ENCODE results near the gene RBM20. TPM values are rescaled to one million over a fixed set of nuclear protein-coding genes. Genes with fewer than 3 reads are reported as not detected.

Gene RBM20
- total RNA-seq, 1 experiment from 2014 or later: 0.17 TPM

DNA sequence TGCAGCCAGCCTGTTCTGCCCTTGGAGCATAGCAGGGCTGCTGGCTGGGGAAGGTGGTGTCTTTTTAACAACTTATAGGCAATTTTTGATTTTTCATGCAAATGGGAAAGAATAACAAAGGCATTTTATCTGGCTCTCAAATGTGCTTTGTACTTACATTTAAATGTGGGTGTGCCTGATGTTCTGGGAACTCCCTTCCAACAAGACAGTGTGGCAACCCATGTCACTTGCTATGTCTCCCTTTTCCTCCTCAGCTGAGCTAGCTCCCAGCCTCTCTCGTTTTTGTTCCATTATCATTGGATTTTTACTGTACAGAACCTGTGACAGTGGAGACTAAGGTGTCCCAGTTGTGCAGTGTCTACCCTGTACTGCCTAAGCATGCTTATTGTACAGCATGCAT lies 134.1 kb downstream of the RBM20 start:
- H3K18ac ChIP-seq (ENCODE audit: insufficient read length, low read depth, low read length): no peak overlapping the region
- H3T11ph ChIP-seq (ENCODE audit: low read length): no peak overlapping the region
- no peak overlapping the region for H3K14ac ChIP-seq (ENCODE audit: insufficient read depth, low read length)
- Mint-ChIP-seq H3K27ac (no peak overlapping the region), H3K4me1 (no peaks in the 10 kb centered on the region), H3K36me3 (ENCODE audit: insufficient read depth in 1 of 3, low read depth in 3 of 3) (no peaks in the 10 kb centered on the region), H3K9me3 (no peaks in the 10 kb centered on the region), H3K27me3 (ENCODE audit: low read depth) (peaks cover 2% of the 10 kb centered on the region), H3K4me3 (no peak overlapping the region)
- H3K9me3 ChIP-seq (ENCODE audit: control insufficient read depth, low read depth, low read length): no peaks in the 10 kb centered on the region
- no peak overlapping the region for H2BK120ac ChIP-seq (ENCODE audit: low read depth, low read length, poor library complexity, severe bottlenecking)
- H4K91ac ChIP-seq (ENCODE audit: insufficient read length, low read depth, low read length): no peak overlapping the region
- no peaks in the 10 kb centered on the region for H3K23me2 ChIP-seq (ENCODE audit: insufficient read length, low read depth, low read length, poor library complexity, severe bottlenecking)
- no peak overlapping the region for H3K23ac ChIP-seq (ENCODE audit: insufficient read length, low read depth, low read length)
- no peak overlapping the region for H2BK15ac ChIP-seq (ENCODE audit: low read depth, low read length)
- no peak for DNase-seq
- H3K9ac ChIP-seq (ENCODE audit: extremely low read depth, insufficient read length, low read length): no peak overlapping the region
- H3K27ac ChIP-seq (ENCODE audit: insufficient read length, low read depth, low read length): no peak overlapping the region
- H3K27me3 ChIP-seq (ENCODE audit: insufficient read depth, low read length): no peaks in the 10 kb centered on the region
- H2BK5ac ChIP-seq (ENCODE audit: insufficient read length, low read length): no peak overlapping the region
- H4K8ac ChIP-seq (replicated peaks; ENCODE audit: insufficient read length, low read depth, low read length): no peak overlapping the region
- no peaks in the 10 kb centered on the region for H3K79me2 ChIP-seq (ENCODE audit: insufficient read depth, low read length)
- H2AFZ ChIP-seq (ENCODE audit: low read length): no peak overlapping the region
- H3K56ac ChIP-seq (ENCODE audit: insufficient read length, low read depth, low read length): no peak overlapping the region
- H2AK5ac ChIP-seq (ENCODE audit: insufficient read length, low read length): no peak overlapping the region
- H3K4me1 ChIP-seq (ENCODE audit: insufficient read depth, low read length): no peaks in the 10 kb centered on the region
- WGBS (ENCODE audit: extremely low coverage, insufficient read length, low lambda C conversion rate): no CpG with 5 or more reads among the region's 1 CpG
- TF ChIP-seq, protein P1, sequence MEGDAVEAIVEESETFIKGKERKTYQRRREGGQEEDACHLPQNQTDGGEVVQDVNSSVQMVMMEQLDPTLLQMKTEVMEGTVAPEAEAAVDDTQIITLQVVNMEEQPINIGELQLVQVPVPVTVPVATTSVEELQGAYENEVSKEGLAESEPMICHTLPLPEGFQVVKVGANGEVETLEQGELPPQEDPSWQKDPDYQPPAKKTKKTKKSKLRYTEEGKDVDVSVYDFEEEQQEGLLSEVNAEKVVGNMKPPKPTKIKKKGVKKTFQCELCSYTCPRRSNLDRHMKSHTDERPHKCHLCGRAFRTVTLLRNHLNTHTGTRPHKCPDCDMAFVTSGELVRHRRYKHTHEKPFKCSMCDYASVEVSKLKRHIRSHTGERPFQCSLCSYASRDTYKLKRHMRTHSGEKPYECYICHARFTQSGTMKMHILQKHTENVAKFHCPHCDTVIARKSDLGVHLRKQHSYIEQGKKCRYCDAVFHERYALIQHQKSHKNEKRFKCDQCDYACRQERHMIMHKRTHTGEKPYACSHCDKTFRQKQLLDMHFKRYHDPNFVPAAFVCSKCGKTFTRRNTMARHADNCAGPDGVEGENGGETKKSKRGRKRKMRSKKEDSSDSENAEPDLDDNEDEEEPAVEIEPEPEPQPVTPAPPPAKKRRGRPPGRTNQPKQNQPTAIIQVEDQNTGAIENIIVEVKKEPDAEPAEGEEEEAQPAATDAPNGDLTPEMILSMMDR (conservative IDR thresholded peaks at IDR 0.05): no peak
- H3K4ac ChIP-seq (ENCODE audit: low read depth, low read length): no peak overlapping the region
- no peak overlapping the region for H2BK20ac ChIP-seq (ENCODE audit: low read depth, low read length, poor library complexity, severe bottlenecking)
- H3K4me2 ChIP-seq (ENCODE audit: insufficient read depth, insufficient read length, low read length): no peak overlapping the region
- H3K79me1 ChIP-seq (ENCODE audit: insufficient read depth, low read depth, low read length, poor library complexity, severe bottlenecking): no peaks in the 10 kb centered on the region
- H2BK12ac ChIP-seq (ENCODE audit: insufficient read length, low read depth, low read length): no peak overlapping the region
- no peaks in the 10 kb centered on the region for H4K20me1 ChIP-seq (ENCODE audit: control insufficient read depth, insufficient read depth, insufficient read length)
- H4K5ac ChIP-seq (ENCODE audit: insufficient read length, low read depth, low read length): no peak overlapping the region
